HEK293 (cell line): ENCODE data around the gene SFXN4.

ENCODE experiments used
- CTCF ChIP-seq: fragments of 450-650 bp; formaldehyde crosslinking; IDR thresholded peaks from 2 replicates; pipeline ENCODE4 v1.5.1; 2016; ENCODE audit warnings: missing biosample characterization, missing genetic modification characterization
- FEZF1 ChIP-seq: fragments of 450-650 bp; formaldehyde crosslinking; IDR thresholded peaks from 2 replicates; pipeline ENCODE4 v1.5.1; 2016; ENCODE audit warnings: missing biosample characterization, missing genetic modification characterization
- YY1 ChIP-seq: fragments of 450-650 bp; formaldehyde crosslinking; IDR thresholded peaks from 2 replicates; pipeline ENCODE4 v1.5.1; 2018; ENCODE audit warnings: missing biosample characterization, missing genetic modification characterization
- ZBTB1 ChIP-seq: fragments of 450-650 bp; formaldehyde crosslinking; IDR thresholded peaks from 2 replicates; pipeline ENCODE4 v1.5.1; 2016; ENCODE audit warnings: missing biosample characterization, missing genetic modification characterization
- ZBTB11 ChIP-seq: fragments of 450-650 bp; formaldehyde crosslinking; conservative IDR thresholded peaks from 2 replicates; pipeline ENCODE4 v1.5.1; 2016; ENCODE audit warnings: low read depth, missing biosample characterization, missing genetic modification characterization
- ZBTB21 ChIP-seq: fragments of 450-650 bp; formaldehyde crosslinking; IDR thresholded peaks from 2 replicates; pipeline ENCODE4 v1.5.1; 2017; ENCODE audit warnings: missing biosample characterization, missing genetic modification characterization
- ZNF121 ChIP-seq: fragments of 450-650 bp; formaldehyde crosslinking; IDR thresholded peaks from 2 replicates; pipeline ENCODE4 v1.5.1; 2016; ENCODE audit warnings: missing biosample characterization, missing genetic modification characterization
- ZNF274 ChIP-seq, 2 experiments: fragments of 200-500 bp in 1 of 2; fragments of 450-650 bp in 1 of 2; sonication (Bioruptor generic) in 1 of 2; formaldehyde crosslinking in 1 of 2; IDR thresholded peaks; 2 replicates each; pipeline versions ENCODE4 v1.5.1 to v1.6.1; 2014 to 2016; ENCODE audit warnings: borderline replicate concordance in 1 of 2, inconsistent platforms in 1 of 2, low read length in 1 of 2, missing biosample characterization in 1 of 2, missing genetic modification characterization in 1 of 2
- ZNF600 ChIP-seq: fragments of 450-650 bp; formaldehyde crosslinking; IDR thresholded peaks from 2 replicates; pipeline ENCODE4 v1.5.1; 2016; ENCODE audit warnings: missing biosample characterization, missing genetic modification characterization

GRCh38 chr10:119209736-119210355 lies 44.3 kb upstream of the SFXN4 start:
- TF ChIP-seq CTCF (no peak), ZBTB1 (tag by site-specific recombination) (no peak), FEZF1 (tag by site-specific recombination) (no peak), ZBTB11 (no peak), ZNF121 (tag by site-specific recombination) (no peak), YY1 (tag by site-specific recombination) (no peak), ZNF600 (tag by site-specific recombination) (no peak), ZBTB21 (tag by site-specific recombination) (no peak), ZNF274 (IDR thresholded peaks at IDR 0.05; ENCODE audit: low read length) (no peak), ZNF274 (tag by site-specific recombination; IDR thresholded peaks at IDR 0.05; ENCODE audit: borderline replicate concordance) (no peak)
